Fibroblast of lung (primary cell): Measurements from ENCODE around the gene CNNM4. TPM values are rescaled to one million over a fixed set of nuclear protein-coding genes. Genes with fewer than 3 reads are reported as not detected.
A peak's percentile ranks its signal among the peaks of the same experiment; 100 is the strongest.

Experiments
- DNase-seq, 2 donors: peaks; one replicate each; pipeline versions ENCODE4 v3.0.0 to v3.0.0-alpha.2; 2010; ENCODE audit warnings: low read depth in 2 of 2
- H2AFZ ChIP-seq: 2 replicates; pipeline ENCODE4 v1.5.1; 2012; ENCODE audit warnings: low read length, control low read depth, inconsistent platforms
- H3K27ac ChIP-seq: 2 replicates; pipeline ENCODE4 v1.5.1; 2011; ENCODE audit warnings: low read length, control low read depth; ENCODE audit not compliant: insufficient read depth
- H3K27me3 ChIP-seq: 2 replicates; pipeline ENCODE4 v1.5.1; 2011; ENCODE audit warnings: mild to moderate bottlenecking, low read length; ENCODE audit not compliant: control insufficient read depth, insufficient read depth
- H3K36me3 ChIP-seq: 2 replicates; pipeline ENCODE4 v1.5.1; 2011; ENCODE audit warnings: low read length; ENCODE audit not compliant: control insufficient read depth, insufficient read depth
- H3K4me1 ChIP-seq: 2 replicates; pipeline ENCODE4 v1.5.1; 2011; ENCODE audit warnings: low read length; ENCODE audit not compliant: control insufficient read depth, insufficient read depth; ENCODE audit errors: extremely low read depth
- H3K4me2 ChIP-seq: 2 replicates; pipeline ENCODE4 v1.5.1; 2011; ENCODE audit warnings: low read length, control low read depth; ENCODE audit not compliant: insufficient read depth; ENCODE audit errors: extremely low read depth
- H3K4me3 ChIP-seq, 4 experiments: fragments of 200-600 bp in 1 of 4; sonication (generic) in 1 of 4; replicated peaks in 1 of 4; 2 replicates each; pipeline ENCODE4 v1.5.1; 2011 to 2016; ENCODE audit warnings: low read length in 4 of 4, low read depth in 3 of 4, mild to moderate bottlenecking in 3 of 4, control low read depth in 2 of 4, inconsistent platforms in 1 of 4, mixed read lengths in 1 of 4; ENCODE audit not compliant: insufficient read depth in 1 of 4; ENCODE audit errors: control extremely low read depth in 1 of 4
- H3K79me2 ChIP-seq: 2 replicates; pipeline ENCODE4 v1.5.1; 2012; ENCODE audit warnings: mild to moderate bottlenecking, low read length, inconsistent platforms; ENCODE audit not compliant: control insufficient read depth, insufficient read depth
- H3K9ac ChIP-seq: 2 replicates; pipeline ENCODE4 v1.5.1; 2011; ENCODE audit warnings: mild to moderate bottlenecking, low read length, control low read depth; ENCODE audit not compliant: insufficient read depth
- H3K9me3 ChIP-seq: 2 replicates; pipeline ENCODE4 v1.5.1; 2012; ENCODE audit warnings: low read depth, low read length; ENCODE audit not compliant: control insufficient read depth, insufficient read depth
- H4K20me1 ChIP-seq: 2 replicates; pipeline ENCODE4 v1.5.1; 2011; ENCODE audit warnings: low read length; ENCODE audit not compliant: control insufficient read depth, insufficient read depth; ENCODE audit errors: extremely low read depth
- CTCF ChIP-seq, 2 donors: IDR thresholded peaks in 1 of 2; conservative IDR thresholded peaks in 1 of 2; 1 replicate in 1 of 2; 2 replicates in 1 of 2; pipeline ENCODE4 v1.5.1; 2011 to 2012; ENCODE audit warnings: low read length in 2 of 2, control low read depth in 1 of 2, inconsistent platforms in 1 of 2, low read depth in 1 of 2, mild to moderate bottlenecking in 1 of 2
- EZH2 ChIP-seq: IDR thresholded peaks from 2 replicates; pipeline ENCODE4 v1.5.1; 2012; ENCODE audit warnings: low read length, control low read depth, mild to moderate bottlenecking; ENCODE audit errors: missing control alignments
- polyA minus RNA-seq: library from RNA; depleted of rRNA, polyadenylated mRNA; stranded (reverse); fragments of >200 nt; gene quantifications from 2 replicates; pipeline ENCODE4 v1.2.3, GENCODE V29; 2011; ENCODE audit warnings: low replicate concordance
- polyA plus RNA-seq, 2 donors: library from polyadenylated mRNA; depleted of rRNA in 1 of 2; stranded (reverse) in 1 of 2; unstranded in 1 of 2; fragments of >200 nt; gene quantifications; 2 replicates each; pipeline ENCODE4 v1.2.1, GENCODE V29; 2011 to 2012; ENCODE audit warnings: missing spikeins in 1 of 2
- total RNA-seq: library from RNA; depleted of rRNA; stranded (reverse); fragments of >200 nt; gene quantifications from 2 replicates; pipeline ENCODE4 v1.2.1, GENCODE V29; 2014

Gene CNNM4
- total RNA-seq, result 2.1 and 3.3 TPM in 2 replicates
- 3.5 and 3.7 TPM in 2 replicates for polyA plus RNA-seq
- polyA plus RNA-seq (2012), result 2.7 and 2.8 TPM in 2 replicates
- 9.2 and 11.7 TPM in 2 replicates for polyA minus RNA-seq

- Histone ChIP-seq H3K79me2 (no peaks in the 10 kb centered on the region), H3K4me1 (peaks cover 4% of the 10 kb centered on the region), H2AFZ (peak within 1 kb of the TSS; percentile 100), H3K9ac (peak within 1 kb of the TSS; percentile 57), H3K27ac (peak within 1 kb of the TSS; percentile 31), H3K27me3 (no peaks in the 10 kb centered on the region), H3K4me2 (peak within 1 kb of the TSS; percentile 89), H3K4me3 (peak within 1 kb of the TSS; percentile 57 to 80 (median 74)), H3K36me3 (no peaks in the 10 kb centered on the region), H4K20me1 (no peaks in the 10 kb centered on the region), H3K9me3 (no peaks in the 10 kb centered on the region)
- TF ChIP-seq CTCF (conservative IDR thresholded peaks at IDR 0.05 in 1 of 2, IDR thresholded peaks at IDR 0.05 in 1 of 2; ENCODE audit: low read depth in 1 of 2, low read length in 2 of 2), result no peak
- TF ChIP-seq EZH2, result no peak
- DNase-seq, result peak; percentile 90
Observed at GRCh38 chr2:96760036-96760985, at the start of gene CNNM4. Gene CNNM4 (plus strand): TSS chr2:96760902. CDS start chr2:96761000, 98 bp downstream.

- no peak overlapping the region for H3K4me2 ChIP-seq
- H3K9ac ChIP-seq, result no peak overlapping the region
- H2AFZ ChIP-seq, result no peak overlapping the region
- no peak for TF ChIP-seq CTCF (conservative IDR thresholded peaks at IDR 0.05 in 1 of 2, IDR thresholded peaks at IDR 0.05 in 1 of 2; ENCODE audit: low read depth in 1 of 2, low read length in 2 of 2)
- no peak for TF ChIP-seq EZH2
- H3K27ac ChIP-seq, result no peak overlapping the region
- DNase-seq, result no peak
- H3K79me2 ChIP-seq, result no peaks in the 10 kb centered on the region
- H3K4me3 ChIP-seq, result no peak overlapping the region
- H3K36me3 ChIP-seq, result peaks cover 6% of the 10 kb centered on the region
- H3K27me3 ChIP-seq, result no peaks in the 10 kb centered on the region
- H4K20me1 ChIP-seq, result no peaks in the 10 kb centered on the region
- no peaks in the 10 kb centered on the region for H3K4me1 ChIP-seq
- no peaks in the 10 kb centered on the region for H3K9me3 ChIP-seq
Observed at GRCh38 chr2:96710985-96711384, 49.7 kb upstream of the CNNM4 start.

- H2AFZ ChIP-seq, result no peak overlapping the region
- TF ChIP-seq EZH2 (no peak), CTCF (conservative IDR thresholded peaks at IDR 0.05 in 1 of 2, IDR thresholded peaks at IDR 0.05 in 1 of 2; ENCODE audit: low read depth in 1 of 2, low read length in 2 of 2) (no peak)
- H3K4me2 ChIP-seq, result no peak overlapping the region
- H3K4me1 ChIP-seq, result no peaks in the 10 kb centered on the region
- no peak for DNase-seq
- H3K9ac ChIP-seq, result no peak overlapping the region
- H3K4me3 ChIP-seq, result no peak overlapping the region
- peaks cover 2% of the 10 kb centered on the region for H3K36me3 ChIP-seq
- H3K27me3 ChIP-seq, result no peaks in the 10 kb centered on the region
- no peaks in the 10 kb centered on the region for H3K9me3 ChIP-seq
- no peaks in the 10 kb centered on the region for H4K20me1 ChIP-seq
- no peaks in the 10 kb centered on the region for H3K79me2 ChIP-seq
- no peak overlapping the region for H3K27ac ChIP-seq
Observed at GRCh38 chr2:96715658-96716057, 45.0 kb upstream of the CNNM4 start.
